ENCODE measurements around the gene CATSPER4.

The CATSPER4 gene

GRCh38 chr1:26237230-26237966 lies 47.0 kb downstream of the CATSPER4 start:
- 0 out of 2 replicates have a peak overlapping the region, but pooled peaks have one; percentile 9 for H3K4me3 ChIP-seq (ENCODE audit: low read depth, low read length)

GRCh38 chr1:26239936-26240335 lies 49.5 kb downstream of the CATSPER4 start:
- H3K4me3 ChIP-seq (ENCODE audit: low read depth, low read length): no peak overlapping the region
- no peak for TF ChIP-seq CTCF (IDR thresholded peaks at IDR 0.05; ENCODE audit: low read depth, low read length)

More at GRCh38 chr1:26237230-26237966, 47.0 kb downstream of the CATSPER4 start:
- TF ChIP-seq CTCF (IDR thresholded peaks at IDR 0.05; ENCODE audit: low read depth, low read length): no peak

All from WI38 (cell line).